NB4 (cell line): ENCODE data around the gene SCGB1C2.

Experiments
- DNase-seq: peaks from one replicate; pipeline ENCODE4 v3.0.0; 2010; ENCODE audit warnings: low read depth
- H3K4me3 ChIP-seq: one replicate; pipeline ENCODE4 v1.5.1; 2011; ENCODE audit warnings: mild to moderate bottlenecking, low read depth, low read length, moderate library complexity
- MYC ChIP-seq: IDR thresholded peaks from 2 replicates; pipeline ENCODE4 v1.6.1; 2011; ENCODE audit warnings: low read depth, low read length
- POLR2A ChIP-seq: IDR thresholded peaks from 2 replicates; pipeline ENCODE4 v1.6.1; 2011; ENCODE audit warnings: mild to moderate bottlenecking; ENCODE audit not compliant: insufficient read length; ENCODE audit errors: extremely low read depth
- TF ChIP-seq, protein P1 (sequence below): IDR thresholded peaks from one replicate; pipeline ENCODE4 v1.5.1; 2012; ENCODE audit warnings: low read depth, low read length
- TF ChIP-seq, protein P2 (sequence below): IDR thresholded peaks from 2 replicates; pipeline ENCODE4 v1.6.1; 2011; ENCODE audit warnings: low read depth, low read length

Gene SCGB1C2

DNA sequence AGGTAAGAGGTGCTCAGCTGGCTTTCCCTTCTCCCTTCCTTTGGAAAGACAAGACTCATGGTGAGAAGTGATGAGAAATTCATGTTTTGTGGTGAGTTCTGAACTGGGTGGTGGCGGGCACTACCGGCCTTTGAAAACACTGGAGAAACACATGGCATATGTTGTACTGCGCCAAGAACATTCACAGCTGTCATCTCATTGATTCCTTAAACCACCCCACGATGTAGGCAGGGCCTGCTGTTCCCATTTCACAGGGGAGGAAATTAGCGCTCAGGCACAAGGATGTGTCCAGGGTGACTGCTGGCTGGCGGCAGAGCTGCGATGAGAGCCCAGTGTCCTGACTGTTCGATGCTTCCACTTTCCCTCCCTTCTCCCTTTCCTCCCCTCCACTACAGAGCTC is 45.7 kb downstream of the SCGB1C2 start:
- TF ChIP-seq MYC = no peak
- TF ChIP-seq, protein P1, sequence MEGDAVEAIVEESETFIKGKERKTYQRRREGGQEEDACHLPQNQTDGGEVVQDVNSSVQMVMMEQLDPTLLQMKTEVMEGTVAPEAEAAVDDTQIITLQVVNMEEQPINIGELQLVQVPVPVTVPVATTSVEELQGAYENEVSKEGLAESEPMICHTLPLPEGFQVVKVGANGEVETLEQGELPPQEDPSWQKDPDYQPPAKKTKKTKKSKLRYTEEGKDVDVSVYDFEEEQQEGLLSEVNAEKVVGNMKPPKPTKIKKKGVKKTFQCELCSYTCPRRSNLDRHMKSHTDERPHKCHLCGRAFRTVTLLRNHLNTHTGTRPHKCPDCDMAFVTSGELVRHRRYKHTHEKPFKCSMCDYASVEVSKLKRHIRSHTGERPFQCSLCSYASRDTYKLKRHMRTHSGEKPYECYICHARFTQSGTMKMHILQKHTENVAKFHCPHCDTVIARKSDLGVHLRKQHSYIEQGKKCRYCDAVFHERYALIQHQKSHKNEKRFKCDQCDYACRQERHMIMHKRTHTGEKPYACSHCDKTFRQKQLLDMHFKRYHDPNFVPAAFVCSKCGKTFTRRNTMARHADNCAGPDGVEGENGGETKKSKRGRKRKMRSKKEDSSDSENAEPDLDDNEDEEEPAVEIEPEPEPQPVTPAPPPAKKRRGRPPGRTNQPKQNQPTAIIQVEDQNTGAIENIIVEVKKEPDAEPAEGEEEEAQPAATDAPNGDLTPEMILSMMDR = no peak
- DNase-seq = no peak
- H3K4me3 ChIP-seq = no peak overlapping the region

DNA sequence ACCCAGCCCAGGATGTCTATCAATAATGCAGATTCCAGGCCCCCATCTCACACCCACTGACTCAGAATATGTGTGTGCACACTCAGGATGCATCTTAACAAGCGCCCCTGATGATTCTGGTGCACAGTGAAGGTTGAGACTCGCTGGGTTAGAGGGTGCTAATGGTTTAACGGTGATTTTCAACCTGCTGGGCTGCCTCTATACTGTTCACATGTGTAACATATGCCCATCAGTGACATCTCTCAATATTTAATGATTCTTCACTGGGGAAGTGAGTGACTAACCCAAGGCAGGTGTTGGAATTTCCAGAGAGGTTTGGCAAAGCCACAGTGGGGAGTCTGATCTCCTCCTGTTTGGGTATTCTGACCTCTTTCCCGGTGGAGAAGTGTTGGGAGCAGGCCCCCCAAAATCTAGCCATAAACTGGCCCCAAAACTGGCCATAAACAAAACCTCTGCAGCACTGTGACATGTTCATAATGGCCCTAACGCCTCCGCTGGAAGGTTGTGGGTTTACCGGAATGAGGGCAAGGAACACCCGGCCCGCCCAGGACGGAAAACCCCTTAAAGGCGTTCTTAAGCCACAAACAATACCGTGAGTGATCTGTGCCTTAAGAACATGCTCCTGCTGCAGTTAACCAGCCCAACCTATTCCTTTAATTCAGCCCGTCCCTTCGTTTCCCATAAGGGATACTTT is 48.2 kb downstream of the SCGB1C2 start:
- H3K4me3 ChIP-seq = no peak overlapping the region
- no peak for TF ChIP-seq POLR2A
- no peak for TF ChIP-seq MYC
- TF ChIP-seq, protein P1 = no peak
- TF ChIP-seq, protein P2, sequence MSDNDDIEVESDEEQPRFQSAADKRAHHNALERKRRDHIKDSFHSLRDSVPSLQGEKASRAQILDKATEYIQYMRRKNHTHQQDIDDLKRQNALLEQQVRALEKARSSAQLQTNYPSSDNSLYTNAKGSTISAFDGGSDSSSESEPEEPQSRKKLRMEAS = no peak
- DNase-seq = no peak

DNA sequence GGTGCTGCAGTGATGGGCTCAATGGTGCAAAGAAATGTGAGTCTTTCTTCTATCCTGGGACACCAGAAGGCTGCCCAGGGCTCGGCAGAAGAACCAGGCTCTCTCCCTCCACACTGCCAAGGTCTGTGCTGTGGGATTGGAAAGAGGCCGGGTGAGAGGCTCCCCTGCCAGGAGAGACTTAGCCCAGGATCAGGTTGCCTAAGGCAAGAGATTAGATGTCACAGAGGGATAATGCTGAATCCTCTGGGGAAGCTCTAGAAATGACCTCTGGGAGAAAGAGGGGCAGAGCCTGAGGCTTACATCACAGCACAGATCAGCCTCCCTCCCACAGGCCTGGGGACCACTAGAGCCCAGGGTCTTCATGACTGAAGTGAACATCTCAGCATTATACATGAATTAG is 49.8 kb downstream of the SCGB1C2 start:
- no peak for DNase-seq
- no peak overlapping the region for H3K4me3 ChIP-seq
- TF ChIP-seq MYC = no peak
- no peak for TF ChIP-seq POLR2A
- TF ChIP-seq, protein P2 = no peak
- TF ChIP-seq, protein P1 = no peak
